ENCODE data around the gene RNF19B. TPM values are rescaled to one million over a fixed set of nuclear protein-coding genes. Genes with fewer than 3 reads are reported as not detected.

RNF19B gene
- total and polyA plus RNA-seq, 2 of the 13 experiments (the other 11 are each of a cell fraction or from before 2014, with no cell fraction given): 15.3 to 22.5 TPM

- no TSS peak for BruUV-seq (replicated peaks)
- TF ChIP-seq GPN1 (CRISPR knock-in tag; IDR thresholded peaks at IDR 0.05; ENCODE audit: borderline replicate concordance) (no peak), ZNF333 (CRISPR knock-in tag; IDR thresholded peaks at IDR 0.05; ENCODE audit: borderline replicate concordance) (no peak), ZNF710 (CRISPR knock-in tag; IDR thresholded peaks at IDR 0.05; ENCODE audit: borderline replicate concordance) (no peak), NPAS2 (CRISPR knock-in tag; IDR thresholded peaks at IDR 0.05; ENCODE audit: borderline replicate concordance) (no peak), PRDM15 (CRISPR knock-in tag; IDR thresholded peaks at IDR 0.05) (no peak), XBP1 (CRISPR knock-in tag; IDR thresholded peaks at IDR 0.05) (no peak), ZMYM3 (CRISPR knock-in tag; IDR thresholded peaks at IDR 0.05) (no peak), ZNF570 (CRISPR knock-in tag; IDR thresholded peaks at IDR 0.05; ENCODE audit: borderline replicate concordance) (no peak), ZNF580 (CRISPR knock-in tag; IDR thresholded peaks at IDR 0.05; ENCODE audit: borderline replicate concordance, low read depth) (no peak), HNRNPH1 (optimal IDR thresholded peaks at IDR 0.05; ENCODE audit: low read depth, low read length) (no peak), TCF12 (IDR thresholded peaks at IDR 0.05) (no peak), TCF12 (CRISPR knock-in tag; IDR thresholded peaks at IDR 0.05) (no peak), E2F5 (CRISPR knock-in tag; conservative IDR thresholded peaks at IDR 0.05) (no peak), TBP (CRISPR knock-in tag; IDR thresholded peaks at IDR 0.05) (no peak), ZNF10 (CRISPR knock-in tag; IDR thresholded peaks at IDR 0.05; ENCODE audit: borderline replicate concordance, low read depth) (no peak)
- no peak for DNase-seq (ENCODE audit: low spot score)
- Histone ChIP-seq H3K79me2 (ENCODE audit: insufficient read depth, low read length) (no peaks in the 10 kb centered on the region), H3K36me3 (replicated peaks in 1 of 2; ENCODE audit: control insufficient read depth in 1 of 2, insufficient read depth in 2 of 2, low read length in 2 of 2) (no peaks in the 10 kb centered on the region), H3K4me3 (replicated peaks in 1 of 3; ENCODE audit: insufficient read depth in 1 of 3, low read depth in 2 of 3, low read length in 3 of 3) (no peak overlapping the region), H2AFZ (ENCODE audit: low read length) (no peak overlapping the region), H3K27ac (ENCODE audit: extremely low read length, insufficient read depth, low read length) (no peak overlapping the region), H3K4me1 (ENCODE audit: insufficient read depth, low read length) (0 out of 2 replicates have a peak, but pooled peaks cover 7% of the 10 kb centered on the region), H3K9me3 (ENCODE audit: low read length) (no peaks in the 10 kb centered on the region), H3K9ac (ENCODE audit: insufficient read depth, low read depth, low read length) (no peak overlapping the region), H3K27me3 (ENCODE audit: control insufficient read depth in 1 of 2, insufficient read depth in 2 of 2, low read length in 2 of 2) (peaks cover 0 to 8% of the 10 kb centered on the region in 2 experiments; a peak in 2 of 5 replicates), H4K20me1 (ENCODE audit: insufficient read depth, low read length) (no peaks in the 10 kb centered on the region), H3K4me2 (ENCODE audit: low read depth, low read length) (no peak overlapping the region)
- no peak for FAIRE-seq
- ChIA-PET POLR2A (no interaction called here), CTCF (ENCODE audit: low intra/inter-chr PET ratio, low total read pairs) (no interaction called here)
- in situ Hi-C loops (cut with HindIII; ENCODE audit: extremely low pct_ligation_motif_present, low pct_unique_long_range_greater_than_20kb): no loop called here
- WGBS (ENCODE audit: low lambda C conversion rate): 35% methylated on average over 5 of the region's 5 CpGs
- no peak for ATAC-seq
- intact Hi-C loops (cut with micrococcal nuclease; ENCODE audit: unreplicated experiment): no loop called here
Observed at GRCh38 chr1:32910319-32910718, 54.3 kb downstream of the RNF19B start.
